A549 treated with CORT108297 at 1 μM for 4 hours (cell line): ENCODE results near the gene EGFL8. TPM values are rescaled to one million over a fixed set of nuclear protein-coding genes. Genes with fewer than 3 reads are reported as not detected.

Experiments used
- total RNA-seq: library from RNA; stranded (reverse); fragments of 200-300 nt; extraction: Qiagen RNA extraction; gene quantifications from 5 replicates; pipeline ENCODE4 v1.2.3, GENCODE V29; 2022

Gene EGFL8
- 1.4 to 2.6 TPM (median 1.9 TPM) in 5 replicates for total RNA-seq

DNA sequence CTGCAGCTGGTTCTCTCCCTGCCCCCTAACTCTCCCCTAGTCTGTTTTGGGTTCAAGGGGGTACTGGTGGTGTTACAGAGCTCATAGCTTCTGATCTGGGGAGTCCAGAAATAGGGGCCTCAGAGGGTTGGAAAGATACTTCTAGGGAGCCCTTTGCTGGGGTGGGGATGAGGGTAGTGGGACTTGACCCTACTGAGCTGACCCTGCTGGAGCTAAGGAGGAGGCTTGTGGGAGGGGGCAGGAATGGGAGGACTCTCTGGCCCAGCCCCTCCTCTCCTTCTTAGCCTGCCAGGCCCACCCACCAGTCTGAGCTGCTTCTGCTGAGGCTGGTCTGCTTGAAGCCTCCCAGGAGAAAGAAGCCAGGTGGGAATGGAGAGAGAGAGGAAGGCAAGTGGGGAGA lies at the start of gene EGFL8:
EGFL8 (plus strand) TSS at position 301 of the 400 bp plus-strand sequence. CDS start 1,571 bp downstream, outside the sequence.

DNA sequence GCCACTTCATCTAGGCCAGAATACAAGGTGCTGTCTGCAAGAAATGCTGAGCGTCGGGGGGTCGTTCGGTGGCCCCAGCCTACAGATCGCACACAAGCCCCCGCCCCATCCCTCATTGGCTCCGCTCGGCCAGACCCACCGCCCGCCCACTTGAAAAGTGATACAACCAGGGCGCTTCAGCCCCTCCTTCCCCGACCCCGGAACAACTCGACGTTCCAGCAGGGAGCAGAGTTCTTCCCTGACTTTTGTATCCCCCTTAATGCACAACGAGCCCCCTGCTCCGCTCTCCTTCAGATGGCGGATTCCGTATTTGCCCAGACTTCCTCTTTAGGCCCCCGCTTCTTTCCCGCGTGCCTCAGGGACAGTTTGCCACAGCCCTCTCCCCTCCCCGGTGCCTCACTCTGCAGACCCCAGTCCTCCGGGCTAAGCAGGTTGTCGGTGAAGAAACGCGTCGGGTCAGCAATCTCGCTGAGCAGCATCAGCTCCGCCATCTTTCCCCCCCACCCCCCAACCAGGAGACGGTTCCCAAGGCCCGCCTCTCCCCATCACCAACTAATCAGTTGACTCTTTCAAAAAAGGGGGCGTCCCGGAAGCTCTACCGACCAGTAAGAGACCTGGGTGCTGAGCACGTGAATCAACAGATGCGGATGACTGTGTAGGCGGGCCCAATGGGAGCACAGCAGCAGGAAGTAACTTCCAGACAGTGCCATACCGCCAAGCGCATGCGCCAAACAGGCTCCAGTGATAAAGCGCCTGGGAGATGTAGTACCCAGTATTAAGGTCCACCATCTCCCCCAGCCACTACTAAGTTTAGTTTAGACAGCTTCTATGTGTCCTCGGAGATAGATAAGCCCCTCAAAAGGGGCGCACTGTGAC lies 36.4 kb upstream of the EGFL8 start, which contains the start of gene ATF6B:
ATF6B (minus strand) TSS at position 530 of the 876 bp plus-strand sequence; CDS start at position 491, 39 bp downstream.

DNA sequence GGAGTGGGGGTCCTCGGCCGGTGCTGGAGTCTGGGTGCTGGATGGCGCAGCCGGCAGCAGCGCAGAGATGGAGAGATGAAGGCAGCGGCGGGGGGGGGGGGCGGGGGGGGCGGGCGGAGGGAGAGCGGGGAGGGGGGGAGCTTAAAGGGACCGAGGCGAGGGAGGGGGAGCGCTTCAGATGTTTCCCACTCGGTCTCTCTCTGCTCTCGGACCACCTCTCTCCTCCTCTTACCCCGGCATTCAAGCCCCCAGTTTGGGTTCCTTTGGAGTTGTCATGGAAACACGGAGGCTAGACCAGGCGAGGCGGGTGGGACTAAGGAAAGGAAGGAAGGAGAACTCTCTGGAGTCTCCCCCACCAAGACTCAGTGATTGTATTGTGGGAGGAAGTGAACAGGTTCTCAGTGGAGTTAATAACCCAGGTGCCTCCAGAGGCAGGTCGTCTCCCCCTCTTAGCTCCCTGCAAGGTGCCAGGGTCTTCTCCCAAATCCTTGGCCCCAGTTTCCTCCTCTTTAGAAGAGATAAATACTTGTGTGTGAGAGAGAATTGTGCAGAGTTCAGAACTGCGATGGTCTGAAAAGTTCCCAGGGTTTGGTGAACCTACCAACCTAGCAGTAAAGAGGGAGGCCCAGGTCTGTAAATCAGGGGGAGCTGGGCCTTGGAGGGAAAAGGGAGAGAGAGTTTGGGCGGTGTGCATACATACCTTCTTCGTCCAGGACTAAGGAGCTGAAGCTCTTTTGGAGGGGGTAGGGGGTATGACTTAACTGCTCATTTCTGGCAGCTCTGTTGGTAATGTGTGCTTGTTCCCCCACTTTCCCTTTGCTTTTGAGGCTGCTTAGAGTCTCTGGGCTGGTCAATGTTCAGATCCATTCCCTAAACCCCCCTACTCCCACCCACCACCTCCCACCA lies 12.3 kb upstream of the EGFL8 start, which contains the start of gene PRRT1:
PRRT1 (minus strand) TSS at position 77 of the 906 bp plus-strand sequence. CDS start 112 bp downstream, outside the sequence.

DNA sequence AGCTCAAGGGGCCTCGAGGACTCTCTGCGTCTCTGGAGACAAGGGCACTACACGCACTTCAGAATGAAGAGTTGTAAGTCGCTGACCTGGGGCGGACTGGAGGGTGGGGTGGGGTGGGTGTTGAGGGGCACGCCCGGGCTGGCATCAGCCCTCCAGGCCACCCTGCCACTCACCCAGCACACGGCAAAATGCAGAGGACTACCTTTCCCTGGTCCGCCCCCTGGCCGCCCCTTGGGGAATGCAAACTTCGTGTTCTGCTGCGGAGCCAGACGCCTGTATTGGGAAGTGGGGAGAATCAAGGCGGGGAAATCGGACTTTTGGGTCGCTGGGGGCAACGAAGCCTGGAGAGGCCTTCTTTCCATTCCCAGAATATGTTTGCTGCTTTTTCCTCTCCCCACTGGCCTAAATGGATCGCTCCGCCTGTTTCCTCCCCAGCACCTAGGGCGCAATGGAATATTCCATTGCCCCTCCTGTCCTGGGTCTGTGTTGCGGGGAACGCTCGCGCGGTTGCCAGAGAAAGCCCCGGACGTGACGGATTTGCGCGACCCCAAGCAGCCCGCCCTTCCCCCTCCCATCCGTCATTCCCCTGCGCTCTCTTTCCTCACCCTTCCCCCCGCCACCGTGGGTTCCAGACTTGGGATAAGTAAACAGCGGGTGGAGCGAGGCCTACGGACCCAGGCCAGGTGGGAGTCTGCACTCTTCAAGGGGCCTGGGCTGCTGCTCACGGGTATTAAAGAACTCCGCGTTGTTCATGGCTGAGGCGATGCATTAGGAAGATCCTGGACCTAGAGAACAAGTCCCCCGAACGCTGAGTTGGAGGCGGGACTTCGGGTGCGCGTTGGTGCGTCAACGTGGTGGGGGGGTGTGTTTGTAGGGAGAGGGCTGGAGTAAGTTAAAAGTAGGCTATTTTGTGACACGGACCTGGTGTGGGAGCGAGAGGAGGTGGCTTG lies 10.6 kb upstream of the EGFL8 start, which contains the start of gene PPT2:
PPT2 (plus strand) TSS at position 578 of the 950 bp plus-strand sequence. CDS start 454 bp downstream, outside the sequence.

DNA sequence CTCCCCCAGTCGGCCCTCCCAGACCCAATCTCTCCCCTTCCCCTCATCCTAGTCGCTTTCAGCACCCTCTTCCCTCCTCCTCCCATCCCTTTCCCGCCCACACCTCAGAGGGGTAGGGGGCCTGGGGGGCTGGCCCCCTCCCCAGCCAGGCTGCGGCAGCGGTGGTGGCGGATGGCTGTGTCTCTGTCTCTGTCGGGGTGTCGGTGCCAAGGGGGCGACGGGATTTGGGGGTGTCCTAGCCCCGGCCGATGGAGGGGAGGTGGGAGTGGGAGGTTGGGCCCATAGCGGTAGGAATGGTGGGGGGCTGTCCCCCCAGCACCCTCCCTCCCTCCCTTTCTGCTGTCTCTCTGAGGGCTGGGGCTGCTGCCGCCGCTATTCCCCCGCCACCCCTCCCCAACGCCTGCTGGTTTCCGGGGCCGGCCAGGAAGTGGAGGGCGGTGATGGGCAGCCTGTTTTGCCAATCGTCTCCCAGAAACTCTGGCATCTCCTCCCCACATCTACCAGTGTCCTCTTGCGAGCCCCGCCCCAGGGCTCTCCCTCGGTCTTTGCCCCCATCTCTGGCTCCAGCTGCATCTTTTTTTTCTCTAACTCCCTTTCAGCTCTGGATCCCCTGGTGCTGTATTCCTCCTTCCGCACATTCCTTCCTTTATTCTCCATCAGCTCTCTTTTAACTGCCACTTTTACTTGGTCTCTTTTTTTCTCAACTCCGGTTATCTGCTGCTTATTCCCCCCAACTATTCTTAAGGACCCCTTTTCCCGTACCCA lies 11.5 kb downstream of the EGFL8 start, which contains the start of gene AGPAT1:
AGPAT1 (minus strand) TSS at position 374 of the 765 bp plus-strand sequence. CDS start 4,588 bp downstream, outside the sequence.

DNA sequence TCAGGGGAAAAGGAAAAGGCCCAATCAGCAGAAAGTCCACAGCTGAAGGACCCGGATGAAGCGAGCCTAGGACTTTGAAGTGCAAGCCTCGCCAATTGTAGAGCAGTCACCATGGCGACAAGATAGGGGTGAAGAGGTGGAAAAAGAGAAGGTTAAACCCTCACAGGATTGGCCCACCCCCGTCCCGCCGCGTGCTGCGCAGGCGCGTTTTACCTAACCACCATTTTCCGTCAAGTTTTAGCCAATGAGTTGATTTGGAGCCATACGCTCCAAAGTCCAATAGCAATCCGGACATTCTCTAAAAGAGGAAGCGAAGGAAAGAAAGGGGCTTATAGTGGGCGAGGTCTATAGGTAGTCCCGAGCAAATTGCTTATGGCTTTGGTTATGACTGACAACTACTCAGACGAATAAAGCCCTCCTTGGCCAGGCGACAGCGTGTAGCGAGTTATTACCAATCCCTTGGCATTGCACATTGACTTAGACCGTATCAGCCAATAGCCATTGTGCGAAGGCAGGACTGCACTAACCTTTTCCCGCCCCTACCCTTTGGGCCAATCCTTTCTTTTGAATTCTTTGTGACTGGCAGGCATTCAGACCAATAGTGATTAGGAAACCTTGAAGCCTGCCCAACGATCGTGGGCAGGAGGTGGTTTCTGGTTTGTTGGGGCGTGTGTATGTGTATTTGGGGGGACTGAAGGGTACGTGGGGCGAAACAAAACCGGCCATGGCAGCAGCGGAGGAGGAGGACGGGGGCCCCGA lies 13.6 kb downstream of the EGFL8 start, which contains the start of gene RNF5:
RNF5 (plus strand) TSS at position 618 of the 759 bp plus-strand sequence; CDS start at position 725, 107 bp downstream.

DNA sequence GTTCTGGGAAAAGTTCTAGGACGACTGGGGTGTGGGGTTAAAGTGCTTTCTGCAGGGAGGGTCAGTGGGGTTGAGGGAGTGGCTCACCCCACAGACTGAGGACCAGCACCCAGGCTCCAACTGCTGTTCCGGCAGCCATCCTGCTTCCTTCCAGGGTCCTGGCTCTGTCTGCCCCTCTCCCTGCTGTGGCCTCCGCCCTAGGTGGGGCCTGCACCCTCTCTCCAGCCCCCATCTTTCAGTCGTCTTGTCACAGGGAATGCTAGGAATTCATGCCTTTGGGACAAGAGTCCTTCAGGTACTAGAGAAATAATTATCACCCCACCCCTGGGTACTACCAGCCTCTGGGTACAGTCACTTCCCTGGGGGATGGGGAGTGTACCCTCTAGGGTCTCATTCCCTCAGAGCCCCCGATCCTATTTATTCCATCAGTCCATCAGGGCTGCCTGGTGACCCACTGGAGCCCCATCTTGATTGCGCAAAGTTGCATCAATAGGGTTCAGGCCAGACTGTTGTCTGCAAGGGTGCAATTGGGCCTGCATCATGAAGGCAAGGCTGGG lies 19.8 kb downstream of the EGFL8 start, which contains the start of gene AGER:
AGER (minus strand) TSS at position 170 of the 557 bp plus-strand sequence; CDS start at position 139, 31 bp downstream.

DNA sequence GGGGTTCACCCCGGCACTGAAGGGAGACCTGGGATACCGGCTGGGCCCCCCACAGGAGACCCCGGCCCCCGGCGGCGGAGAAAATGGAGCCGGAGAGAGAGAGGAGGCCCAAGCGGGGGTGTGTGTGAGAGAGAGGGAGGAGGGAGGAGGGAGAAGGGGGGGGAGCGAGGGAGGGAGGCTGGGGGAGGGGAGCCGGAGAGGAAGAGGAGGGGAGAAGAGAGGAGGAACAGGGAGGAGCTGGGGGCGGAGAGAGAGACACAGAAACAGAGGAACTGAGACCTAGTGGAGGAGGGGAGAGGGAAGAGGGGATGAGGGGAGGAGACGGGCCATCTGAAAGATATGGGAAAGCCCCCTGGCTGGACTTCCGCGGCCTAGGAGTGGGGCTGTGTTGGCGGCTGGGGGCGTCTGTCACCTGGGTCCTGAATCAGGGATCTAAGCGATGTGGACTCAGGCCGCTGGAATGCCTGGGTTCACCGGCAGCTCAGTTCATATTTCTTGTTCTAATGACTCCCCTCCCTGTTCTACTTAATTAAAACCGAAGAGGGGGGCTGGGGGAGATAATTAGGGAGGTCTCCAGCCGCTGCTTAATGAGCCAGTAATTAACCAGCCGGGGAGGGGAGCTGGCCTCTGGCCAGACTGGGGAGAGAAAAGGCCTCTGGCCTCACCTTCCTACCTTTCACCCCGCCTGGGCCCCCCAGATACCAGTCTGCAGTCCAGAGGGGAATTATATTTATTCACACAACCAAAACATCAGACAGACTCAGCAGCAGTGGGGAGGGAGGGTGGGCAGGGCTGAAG lies 25.9 kb downstream of the EGFL8 start, which contains the start of gene PBX2:
PBX2 (minus strand) TSS at position 149 of the 798 bp plus-strand sequence. CDS start 287 bp downstream, outside the sequence.

DNA sequence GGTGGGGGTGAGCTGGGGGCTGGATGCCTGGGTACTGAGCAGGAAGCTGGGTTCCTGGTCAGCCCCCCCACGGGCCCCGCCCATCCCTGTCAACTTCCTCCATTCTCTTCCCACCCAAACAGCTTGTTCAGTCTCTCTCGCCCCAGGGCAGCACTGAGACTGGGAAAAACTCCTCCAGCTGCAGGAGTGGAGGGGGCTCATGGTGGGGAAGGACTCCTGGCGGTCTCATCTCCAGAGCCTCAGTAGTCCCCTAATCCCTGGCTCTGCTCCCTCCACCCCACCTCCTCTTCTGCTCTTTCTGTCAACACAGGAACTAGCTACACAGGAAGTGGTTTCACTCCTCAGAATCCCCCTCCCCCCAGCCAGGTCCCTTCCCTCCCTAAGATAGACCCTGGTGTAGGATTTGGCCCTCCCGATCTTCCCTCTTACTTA lies 28.2 kb downstream of the EGFL8 start, which contains the start of gene GPSM3:
GPSM3 (minus strand) TSS at position 36 of the 432 bp plus-strand sequence. CDS start 130 bp downstream, outside the sequence.

Other genes starting within 250 kb of the EGFL8 start
- gene C2, start 236.9 kb upstream of the EGFL8 start, total RNA-seq: 0.21 to 0.68 TPM (median 0.31 TPM) in 5 replicates
- 1.5 to 3.3 TPM (median 2.4 TPM) in 5 replicates for gene CFB, start 218.5 kb upstream of the EGFL8 start, total RNA-seq
- 74.7 to 85.0 TPM (median 75.1 TPM) in 5 replicates for gene NELFE, start 205.6 kb upstream of the EGFL8 start, total RNA-seq
- 21.0 to 27.3 TPM (median 25.4 TPM) in 5 replicates for gene SKIC2, start 205.4 kb upstream of the EGFL8 start, total RNA-seq
- 11.7 to 13.4 TPM (median 12.5 TPM) in 5 replicates for gene DXO, start 192.5 kb upstream of the EGFL8 start, total RNA-seq
- gene C4A, start 182.5 kb upstream of the EGFL8 start, total RNA-seq: 0.48 to 1.5 TPM (median 1.1 TPM) in 5 replicates
- gene C4B, start 149.8 kb upstream of the EGFL8 start, total RNA-seq: 0.46 to 1.7 TPM (median 0.76 TPM) in 5 replicates
- gene CYP21A2, start 126.2 kb upstream of the EGFL8 start, total RNA-seq: not detected in 5 replicates
- gene TNXB, start 55.3 kb upstream of the EGFL8 start, total RNA-seq: 0.32 to 0.72 TPM (median 0.56 TPM) in 5 replicates
- gene ATF6B, start 36.3 kb upstream of the EGFL8 start, total RNA-seq: 27.4 to 38.6 TPM (median 36.1 TPM) in 5 replicates
- 6.4 to 8.4 TPM (median 8.1 TPM) in 5 replicates for gene FKBPL, start 34.3 kb upstream of the EGFL8 start, total RNA-seq
- 0.30 to 0.74 TPM (median 0.52 TPM) in 5 replicates for gene PRRT1, start 12.7 kb upstream of the EGFL8 start, total RNA-seq
- 7.1 to 10.4 TPM (median 9.9 TPM) in 5 replicates for gene PPT2, start 10.5 kb upstream of the EGFL8 start, total RNA-seq
- gene AGPAT1, start 11.5 kb downstream of the EGFL8 start, total RNA-seq: 33.3 to 41.7 TPM (median 40.0 TPM) in 5 replicates
- gene RNF5, start 13.8 kb downstream of the EGFL8 start, total RNA-seq: 32.2 to 49.6 TPM (median 47.9 TPM) in 5 replicates
- gene AGER, start 19.7 kb downstream of the EGFL8 start, total RNA-seq: 1.4 to 2.3 TPM (median 1.7 TPM) in 5 replicates
- 13.9 to 19.9 TPM (median 17.4 TPM) in 5 replicates for gene PBX2, start 25.6 kb downstream of the EGFL8 start, total RNA-seq
- 0.31 to 0.43 TPM (median 0.38 TPM) in 5 replicates for gene GPSM3, start 28.0 kb downstream of the EGFL8 start, total RNA-seq
- 0.36 to 0.78 TPM (median 0.66 TPM) in 5 replicates for gene NOTCH4, start 59.5 kb downstream of the EGFL8 start, total RNA-seq
- gene TSBP1, start 207.3 kb downstream of the EGFL8 start, total RNA-seq: not detected in 5 replicates
- not detected in 5 replicates for gene BTNL2, start 242.6 kb downstream of the EGFL8 start, total RNA-seq